ENCODE measurements around the gene PTPRM.

The PTPRM gene

GRCh38 chr18:7566567-7567473 lies at the start of gene PTPRM:
Gene PTPRM (plus strand): TSS chr18:7567316. CDS start chr18:7567819, 503 bp downstream.
- DNase-seq: peak; percentile 41

- DNase-seq: no peak
These were observed 49.3 kb upstream of the PTPRM start for GRCh38 chr18:7517852-7518251.

- no peak for DNase-seq
These were observed 46.8 kb upstream of the PTPRM start for GRCh38 chr18:7520200-7520785.

- DNase-seq: no peak
These were observed 45.8 kb upstream of the PTPRM start for GRCh38 chr18:7521226-7521856.

- DNase-seq: no peak
These were observed 43.3 kb upstream of the PTPRM start for GRCh38 chr18:7523772-7524171.

GRCh38 chr18:7524786-7525185 lies 42.3 kb upstream of the PTPRM start:
- no peak for DNase-seq

- no peak for DNase-seq
These were observed 34.2 kb upstream of the PTPRM start for GRCh38 chr18:7532942-7533341.

GRCh38 chr18:7535436-7536205 lies 31.5 kb upstream of the PTPRM start:
- DNase-seq: no peak

- DNase-seq: no peak
These were observed 30.0 kb upstream of the PTPRM start for GRCh38 chr18:7537145-7537544.

GRCh38 chr18:7541835-7542234 lies 25.3 kb upstream of the PTPRM start:
- no peak for DNase-seq

- no peak for DNase-seq
These were observed 22.4 kb upstream of the PTPRM start for GRCh38 chr18:7544686-7545085.

GRCh38 chr18:7545734-7546133 lies 21.4 kb upstream of the PTPRM start:
- DNase-seq: no peak

GRCh38 chr18:7548221-7548620 lies 18.9 kb upstream of the PTPRM start:
- DNase-seq: no peak

- no peak for DNase-seq
These were observed 18.4 kb upstream of the PTPRM start for GRCh38 chr18:7548721-7549120.

- DNase-seq: no peak
These were observed 9.1 kb upstream of the PTPRM start for GRCh38 chr18:7557973-7558372.

- DNase-seq: no peak
These were observed 8.3 kb upstream of the PTPRM start for GRCh38 chr18:7558769-7559168.

- no peak for DNase-seq
These were observed 7.3 kb upstream of the PTPRM start for GRCh38 chr18:7559709-7560319.

- no peak for DNase-seq
These were observed 5.1 kb upstream of the PTPRM start for GRCh38 chr18:7561909-7562460.

- DNase-seq: no peak
These were observed 4.6 kb upstream of the PTPRM start for GRCh38 chr18:7562491-7562890.

- DNase-seq: no peak
These were observed 1.4 kb upstream of the PTPRM start for GRCh38 chr18:7565677-7566076.

- DNase-seq: no peak
These were observed 911 bp upstream of the PTPRM start for GRCh38 chr18:7566244-7566566.

Data from NCI-H1092 (cell line).